Urothelium cell line (cell line): ENCODE results near the gene AMY2A.
"Not testable (repeated sequence)": the region's sequence is repeated elsewhere in the genome, so short reads cannot be mapped to it uniquely, and the experiment has no call there.

Experiments
- DNase-seq: peaks from one replicate; pipeline ENCODE4 v3.0.0; 2011; ENCODE audit warnings: low spot score, mixed read lengths
- FAIRE-seq: peaks from 2 replicates; lab custom pipeline; 2011; peaks lifted over from hg19 to GRCh38; lab: Jason Lieb, UNC

The AMY2A gene

DNA sequence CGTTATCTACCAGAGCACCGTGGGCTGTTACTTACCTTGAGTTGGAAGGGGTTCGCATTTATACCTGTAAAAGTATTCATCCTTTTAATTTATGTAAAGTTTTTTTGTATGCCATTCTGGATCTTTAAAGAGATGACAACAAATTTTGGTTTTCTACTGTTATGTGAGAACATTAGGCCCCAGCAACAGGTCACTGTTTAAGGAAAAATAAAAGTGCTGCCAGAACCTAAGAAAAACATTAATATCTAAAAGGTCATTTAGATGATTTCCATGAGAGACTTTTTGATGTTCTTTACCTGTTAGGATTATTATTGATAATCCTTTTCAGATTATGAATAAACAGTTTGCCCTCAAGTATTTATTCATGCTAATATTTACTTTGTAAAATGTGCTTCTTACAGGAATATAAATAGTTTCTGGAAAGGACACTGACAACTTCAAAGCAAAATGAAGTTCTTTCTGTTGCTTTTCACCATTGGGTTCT, at the start of gene AMY2A:
Gene AMY2A, plus strand, starts transcription at position 434 of the 484 bp plus-strand sequence. Its CDS starts 14 bp downstream, at position 448.
- FAIRE-seq, DNase-seq: not testable (repeated sequence)

DNA sequence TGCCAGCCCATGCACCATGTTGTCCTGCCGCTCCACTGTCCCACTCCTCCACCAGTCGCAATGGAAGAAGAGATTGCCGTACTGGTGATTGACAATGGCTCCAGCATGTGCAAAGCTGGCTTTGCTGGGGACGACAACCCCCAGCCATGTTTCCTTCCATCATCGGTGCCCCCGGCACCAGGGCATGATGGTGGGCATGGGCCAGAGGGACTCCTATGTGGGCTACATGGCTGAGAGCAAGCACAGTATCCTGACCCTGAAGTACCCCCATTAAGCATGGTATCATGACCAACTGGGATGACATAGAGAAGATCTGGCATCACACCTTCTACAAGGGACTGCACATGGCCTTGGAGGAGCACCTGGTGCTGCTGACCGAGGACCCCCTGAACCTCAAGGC, 47.7 kb upstream of the AMY2A start:
- no peak for FAIRE-seq
- DNase-seq, result no peak

DNA sequence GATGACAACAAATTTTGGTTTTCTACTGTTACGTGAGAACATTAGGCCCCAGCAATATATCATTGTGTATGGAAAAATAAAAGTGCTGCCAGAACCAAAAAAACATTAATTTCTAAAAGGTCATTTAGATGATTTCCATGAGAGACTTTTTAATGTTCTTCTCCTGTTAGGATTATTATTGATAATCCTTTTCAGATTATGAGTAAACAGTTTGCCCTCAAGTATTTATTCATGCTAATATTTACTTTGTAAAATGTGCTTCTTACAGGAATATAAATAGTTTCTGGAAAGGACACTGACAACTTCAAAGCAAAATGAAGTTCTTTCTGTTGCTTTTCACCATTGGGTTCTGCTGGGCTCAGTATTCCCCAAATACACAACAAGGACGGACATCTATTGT, 45.9 kb upstream of the AMY2A start, which contains the start of gene AMY2B:
Gene AMY2B, plus strand, starts transcription at position 301 of the 400 bp plus-strand sequence. Its CDS starts 14 bp downstream, at position 315.
- DNase-seq, FAIRE-seq: not testable (repeated sequence)

DNA sequence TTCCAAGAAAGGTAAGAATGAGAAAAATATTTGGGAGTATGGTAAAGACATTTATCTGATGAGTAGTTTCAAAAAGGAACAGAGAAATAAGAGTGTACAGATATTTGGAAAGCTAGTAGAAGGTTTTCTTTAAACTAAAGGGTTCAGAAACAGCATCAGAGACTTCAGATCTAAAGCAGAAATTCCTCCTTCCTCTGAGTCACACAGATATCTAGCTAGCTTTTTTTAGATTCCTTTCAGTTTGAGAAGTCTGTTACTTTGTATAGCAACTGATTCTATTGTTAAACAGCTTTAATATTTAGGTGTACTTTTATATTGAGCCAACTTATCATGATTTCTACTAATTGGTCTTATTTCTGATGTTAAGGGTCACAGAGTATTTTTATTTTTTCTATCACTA, 41.2 kb upstream of the AMY2A start:
- no peak for DNase-seq
- no peak for FAIRE-seq

DNA sequence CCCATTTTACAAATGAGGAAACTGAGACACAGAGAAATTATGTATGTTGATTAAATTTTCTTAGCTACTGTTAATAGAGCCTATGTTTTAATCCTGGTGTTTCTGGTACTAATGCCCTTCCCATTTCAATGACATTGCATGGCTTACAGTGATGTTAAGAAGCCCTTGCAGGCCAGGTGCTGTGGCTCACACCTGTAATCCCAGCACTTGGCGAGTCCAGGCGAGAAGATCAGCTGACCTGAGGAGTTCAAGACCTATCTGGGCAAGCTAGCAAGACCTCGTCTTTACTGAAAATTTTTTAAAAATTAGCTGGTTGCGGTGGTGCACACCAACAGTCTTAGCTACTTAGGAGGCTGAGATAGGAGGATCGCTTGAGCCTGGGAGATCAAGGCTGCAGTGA, 40.4 kb upstream of the AMY2A start:
- FAIRE-seq, DNase-seq: not testable (repeated sequence)

DNA sequence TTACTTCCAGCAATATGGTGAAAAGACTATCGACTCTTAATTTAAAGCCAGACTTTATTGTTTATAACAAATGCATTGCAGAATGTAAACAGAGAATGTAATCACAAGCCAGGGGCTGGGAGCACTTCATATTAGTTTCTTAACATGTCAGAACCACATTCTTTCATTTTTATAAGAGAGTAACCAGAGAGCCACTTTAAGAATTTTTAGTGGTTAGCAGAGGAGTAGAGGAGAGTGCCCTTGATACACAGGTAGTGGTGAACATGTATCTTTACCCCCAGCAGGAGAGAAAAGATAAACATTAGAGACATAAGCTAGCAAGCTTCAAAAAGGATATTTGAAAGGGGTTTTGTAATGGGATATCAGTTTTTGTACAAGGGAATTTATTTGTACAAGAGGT, 34.8 kb upstream of the AMY2A start:
- no peak for FAIRE-seq
- DNase-seq, result no peak

DNA sequence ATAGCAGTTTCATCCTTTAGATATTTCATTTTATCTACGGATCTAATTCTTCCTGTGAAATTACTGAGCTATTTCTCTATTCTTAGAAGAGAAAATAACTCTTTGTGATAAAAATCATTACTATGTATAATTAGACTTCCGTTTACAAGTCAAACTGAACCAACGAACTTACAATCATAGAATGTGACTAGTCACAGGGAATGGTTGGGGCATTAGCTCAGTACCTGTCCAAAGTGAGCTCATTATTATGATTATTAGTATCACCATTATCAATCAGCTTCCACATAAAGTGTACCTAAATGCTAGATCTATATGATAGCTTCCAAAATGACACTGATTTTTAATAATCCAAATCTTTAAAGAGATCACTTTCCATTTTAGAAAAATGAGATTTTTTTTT, 33.3 kb upstream of the AMY2A start:
- DNase-seq (no peak), FAIRE-seq (no peak)

DNA sequence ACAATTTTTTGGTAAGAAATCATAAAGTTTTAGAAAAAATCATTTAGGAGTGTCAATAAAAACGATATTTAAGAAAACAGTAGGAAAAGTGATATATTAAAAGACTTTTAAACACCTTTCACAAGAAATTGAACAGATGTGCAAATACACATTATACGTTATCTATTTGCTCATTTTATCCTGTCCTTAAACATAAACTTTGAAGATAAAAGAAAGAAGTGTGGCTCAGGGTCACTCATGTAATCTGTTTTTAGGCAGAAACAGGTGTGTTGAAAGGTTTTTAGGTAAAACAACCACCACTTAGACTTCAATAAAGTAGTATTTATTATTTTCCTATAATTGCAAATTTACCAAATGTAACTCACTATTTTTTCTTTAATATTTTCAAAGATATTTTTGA, 32.7 kb upstream of the AMY2A start:
- FAIRE-seq (no peak), DNase-seq (no peak)

DNA sequence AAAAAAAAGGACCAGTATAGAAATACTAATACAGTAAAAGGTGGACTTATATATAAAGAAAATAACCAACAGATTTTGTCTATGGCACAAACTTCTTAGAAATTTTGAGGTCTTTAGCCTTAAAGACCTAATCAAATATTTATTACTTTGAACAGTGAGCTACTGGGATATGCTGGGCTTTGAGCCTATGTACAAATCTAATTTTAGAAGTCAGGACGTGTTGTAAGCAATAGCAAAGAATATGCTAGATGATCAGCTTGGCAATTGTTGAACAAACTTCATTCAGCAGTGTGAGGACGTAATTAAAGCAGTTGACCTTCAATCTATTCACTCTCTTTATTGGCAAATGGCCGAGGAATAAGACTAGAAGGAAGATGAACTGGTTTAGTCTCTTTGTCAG, 14.5 kb upstream of the AMY2A start:
- FAIRE-seq, DNase-seq: not testable (repeated sequence)

DNA sequence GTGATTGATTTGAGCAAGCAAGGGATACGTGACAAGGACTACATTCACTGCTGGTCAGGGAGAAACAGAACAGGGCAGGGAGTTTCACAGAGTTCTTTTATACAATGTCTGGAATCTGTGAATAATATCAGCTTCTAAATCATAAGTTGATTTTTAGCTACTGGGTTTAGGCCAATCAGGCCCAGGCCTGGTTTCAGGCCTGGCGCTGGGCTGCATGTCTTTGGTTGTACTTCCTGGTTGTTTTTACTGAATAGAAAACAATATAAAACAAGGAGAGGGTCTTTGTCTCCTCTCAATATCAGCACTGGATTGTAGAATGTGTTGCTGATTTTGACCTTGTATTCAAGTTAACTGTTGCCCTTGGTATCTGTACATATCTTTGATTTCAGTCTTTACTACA, 865 bp upstream of the AMY2A start:
- DNase-seq (no peak), FAIRE-seq (no peak)

DNA sequence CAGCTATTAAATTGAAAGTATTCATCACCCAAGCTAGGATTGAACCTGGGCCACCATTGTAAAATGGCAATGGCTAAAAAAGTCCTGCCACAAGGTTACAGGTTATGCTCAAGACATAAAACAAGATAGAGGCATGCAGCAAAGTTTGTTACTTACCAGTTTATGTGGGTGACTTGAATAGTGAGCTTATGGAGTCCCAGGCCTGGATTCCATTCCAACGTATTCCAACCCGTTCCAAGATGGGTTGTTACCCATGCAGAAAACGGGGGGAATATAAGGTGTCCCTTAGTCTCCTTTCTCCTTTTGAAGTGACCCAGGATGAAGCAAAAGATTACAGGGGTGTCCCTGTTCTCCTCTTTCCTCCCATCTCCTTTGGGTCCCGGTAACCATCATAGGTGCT, 10.2 kb downstream of the AMY2A start:
- DNase-seq, FAIRE-seq: not testable (repeated sequence)

DNA sequence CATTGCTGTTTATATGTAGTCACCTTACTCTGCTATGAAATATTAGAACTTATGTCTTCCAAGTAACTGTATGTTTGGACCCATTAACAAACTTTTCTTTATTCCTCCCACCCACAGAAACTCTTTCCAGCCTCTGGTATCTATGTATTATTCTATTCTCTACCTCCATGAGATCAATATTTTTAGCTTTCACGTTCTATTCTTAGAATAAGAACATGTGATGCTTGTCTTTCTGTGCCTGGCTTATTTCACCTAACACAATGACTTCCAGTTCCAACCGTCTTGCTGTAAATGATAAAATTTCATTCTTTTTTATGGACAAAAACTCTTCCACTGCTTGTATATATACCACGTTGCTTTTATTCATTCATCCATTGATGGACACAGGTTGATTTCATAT, 24.0 kb downstream of the AMY2A start:
- not testable (repeated sequence) for FAIRE-seq

DNA sequence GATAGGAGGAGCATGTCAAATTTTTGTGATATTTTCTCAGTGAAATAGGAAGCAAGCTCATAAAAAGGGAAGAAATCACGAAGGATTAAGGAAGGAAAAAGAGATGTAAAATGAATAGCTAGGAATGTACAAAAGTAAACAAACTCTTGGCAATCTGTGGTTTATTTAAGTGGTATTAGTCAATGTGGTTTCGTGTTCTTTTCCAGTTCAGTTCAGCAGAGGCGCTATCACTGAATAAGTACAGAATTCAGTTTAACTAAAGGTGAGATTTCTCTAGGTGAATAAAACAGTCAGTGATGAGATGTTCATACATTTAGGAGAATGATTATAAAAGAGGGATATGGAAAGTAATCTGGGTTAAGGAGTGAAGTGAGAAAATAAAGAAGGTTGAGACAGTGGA, 26.7 kb downstream of the AMY2A start:
- FAIRE-seq, DNase-seq: not testable (repeated sequence)

More for the DNA sequence above, 24.0 kb downstream of the AMY2A start:
- DNase-seq, result not testable (repeated sequence)

DNA sequence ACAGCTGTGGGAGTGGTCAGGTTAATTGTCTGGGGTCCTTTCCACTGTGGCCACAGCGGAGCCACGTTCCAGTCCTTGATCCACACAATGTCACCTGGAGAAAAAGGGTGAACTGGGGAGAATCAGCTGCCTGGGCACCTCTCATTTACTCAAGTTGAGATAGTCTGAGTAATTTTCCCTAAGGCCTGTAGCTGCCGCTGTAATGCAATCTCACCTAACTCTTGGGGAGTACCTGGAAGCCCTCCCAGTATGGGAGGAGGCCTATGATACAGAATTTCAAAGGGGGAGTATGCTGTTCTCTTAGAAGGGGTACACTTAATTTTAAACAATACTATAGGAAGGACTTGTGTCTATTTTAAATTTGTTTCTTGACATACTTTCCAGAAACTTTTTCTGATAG, 33.1 kb downstream of the AMY2A start:
- not testable (repeated sequence) for DNase-seq, FAIRE-seq

DNA sequence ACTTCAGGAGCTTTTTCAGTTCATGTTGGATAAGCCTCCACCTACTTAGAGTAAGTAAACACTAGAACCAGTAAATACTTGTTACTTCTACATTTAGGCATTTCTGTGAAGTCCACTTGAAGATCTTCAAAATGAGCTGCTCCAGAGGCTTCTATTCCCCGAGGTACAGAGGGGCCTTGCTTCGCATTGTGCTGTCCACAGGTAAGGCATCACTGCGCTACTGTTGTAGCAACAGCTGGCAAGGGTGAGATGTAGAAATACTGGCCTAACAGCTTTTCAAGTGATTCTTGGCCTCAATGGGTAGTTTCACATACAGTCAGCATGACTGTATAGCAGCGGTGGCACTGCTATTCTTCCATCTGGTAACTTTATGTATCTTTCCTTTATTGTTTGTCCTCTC, 33.7 kb downstream of the AMY2A start:
- DNase-seq, FAIRE-seq: not testable (repeated sequence)

DNA sequence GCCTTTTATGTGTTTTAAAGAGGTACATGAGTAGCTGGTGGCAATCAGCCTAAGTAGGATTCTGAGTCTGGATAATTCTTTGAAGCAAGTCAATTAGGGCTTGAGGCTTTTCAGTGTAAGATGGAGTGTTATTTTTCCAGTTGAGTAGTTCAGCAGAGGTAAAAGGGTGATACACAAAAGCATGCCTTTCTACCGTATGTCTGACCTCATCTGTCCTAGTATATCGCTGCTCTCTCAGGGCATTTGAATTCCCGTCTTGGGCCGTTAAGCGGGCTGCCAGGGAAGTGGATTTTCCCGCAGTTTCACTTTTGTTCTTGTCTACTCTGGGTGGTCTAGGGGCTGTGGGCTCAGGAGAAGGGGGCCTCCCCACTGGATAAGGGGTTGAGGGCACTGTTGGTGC, 36.9 kb downstream of the AMY2A start:
- DNase-seq, FAIRE-seq: not testable (repeated sequence)

DNA sequence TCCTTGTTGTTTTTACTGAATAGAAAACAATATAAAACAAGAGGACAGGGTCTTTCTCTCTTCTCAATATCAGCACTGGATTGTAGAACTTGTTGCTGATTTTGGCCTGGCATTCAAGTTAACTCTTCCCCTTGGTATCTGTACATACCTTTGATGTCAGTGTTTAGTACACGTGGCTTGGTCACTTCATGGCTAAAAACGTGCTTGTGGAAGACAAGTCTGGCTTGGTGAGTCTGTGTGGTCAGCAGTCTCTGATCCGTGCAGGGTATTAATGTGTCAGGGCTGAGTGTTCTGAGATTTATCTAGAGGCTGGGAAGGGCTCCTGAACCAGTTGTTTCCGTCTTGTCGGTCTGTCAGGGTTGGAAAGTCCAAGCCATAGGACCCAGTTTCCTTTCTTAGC, 38.2 kb downstream of the AMY2A start, which contains the start of gene AMY1A:
Gene AMY1A, plus strand, starts transcription at position 301 of the 400 bp plus-strand sequence. CDS start 571 bp downstream, outside the sequence.
- not testable (repeated sequence) for FAIRE-seq, DNase-seq
